Liver (tissue), 9 donors: ENCODE results near the gene JAZF1. TPM values are rescaled to one million over a fixed set of nuclear protein-coding genes. Genes with fewer than 3 reads are reported as not detected.

ENCODE experiments used
- DNase-seq: peaks from one replicate; pipeline ENCODE4 v3.0.0-alpha.2; 2017; ENCODE audit warnings: low spot score
- H3K27ac ChIP-seq, 2 donors: one replicate each; pipeline ENCODE4 v1.7.0; 2013; ENCODE audit warnings: inconsistent platforms in 2 of 2, low read length in 2 of 2, control low read depth in 1 of 2, low read depth in 1 of 2, mild to moderate bottlenecking in 1 of 2
- H3K27me3 ChIP-seq, 4 donors: one replicate each; pipeline versions ENCODE4 v1.6.1 to v1.7.0; 2013; ENCODE audit warnings: low read length in 3 of 4, inconsistent platforms in 1 of 4, mild to moderate bottlenecking in 1 of 4, moderate library complexity in 1 of 4; ENCODE audit not compliant: control insufficient read depth in 4 of 4, insufficient read depth in 4 of 4
- H3K36me3 ChIP-seq, 4 donors: one replicate each; pipeline versions ENCODE4 v1.6.1 to v1.7.0; 2013; ENCODE audit warnings: low read length in 3 of 4, mild to moderate bottlenecking in 3 of 4, low read depth in 1 of 4, moderate library complexity in 1 of 4; ENCODE audit not compliant: control insufficient read depth in 4 of 4, insufficient read depth in 3 of 4
- H3K4me1 ChIP-seq, 4 donors: one replicate each; pipeline versions ENCODE4 v1.6.1 to v1.7.0; 2013; ENCODE audit warnings: low read length in 3 of 4, mild to moderate bottlenecking in 3 of 4, moderate library complexity in 1 of 4; ENCODE audit not compliant: control insufficient read depth in 4 of 4, insufficient read depth in 4 of 4
- H3K4me3 ChIP-seq, 3 donors: one replicate each; pipeline versions ENCODE4 v1.6.1 to v1.7.0; 2013; ENCODE audit warnings: low read length in 3 of 3, control low read depth in 1 of 3, low read depth in 1 of 3, mild to moderate bottlenecking in 1 of 3
- H3K9ac ChIP-seq, 2 donors: one replicate each; pipeline ENCODE4 v1.7.0; 2013; ENCODE audit warnings: low read length in 2 of 2, mild to moderate bottlenecking in 2 of 2, moderate library complexity in 2 of 2, control low read depth in 1 of 2, low read depth in 1 of 2
- H3K9me3 ChIP-seq, 4 donors: one replicate each; pipeline versions ENCODE4 v1.6.1 to v1.7.0; 2013; ENCODE audit warnings: low read length in 3 of 4; ENCODE audit not compliant: control insufficient read depth in 4 of 4
- EGR1 ChIP-seq, 2 donors: IDR thresholded peaks; 2 replicates each; pipeline ENCODE4 v1.6.1; 2016 to 2018; ENCODE audit warnings: antibody characterized with exemption in 2 of 2, low read depth in 2 of 2
- FOXA1 ChIP-seq: IDR thresholded peaks from 2 replicates; pipeline ENCODE4 v1.6.1; 2016; ENCODE audit warnings: antibody characterized with exemption
- FOXA2 ChIP-seq: IDR thresholded peaks from 2 replicates; pipeline ENCODE4 v1.6.1; 2016; ENCODE audit warnings: antibody characterized with exemption
- GABPA ChIP-seq, 2 donors: IDR thresholded peaks in 1 of 2; conservative IDR thresholded peaks in 1 of 2; 2 replicates each; pipeline ENCODE4 v1.6.1; 2016; ENCODE audit warnings: antibody characterized with exemption in 2 of 2, mild to moderate bottlenecking in 1 of 2, moderate library complexity in 1 of 2
- HNF4A ChIP-seq, 2 donors: conservative IDR thresholded peaks; 2 replicates each; pipeline ENCODE4 v1.6.1; 2016; ENCODE audit warnings: antibody characterized with exemption in 2 of 2, mild to moderate bottlenecking in 2 of 2
- HNF4G ChIP-seq: IDR thresholded peaks from 2 replicates; pipeline ENCODE4 v1.6.1; 2016; ENCODE audit warnings: antibody characterized with exemption
- NR2F2 ChIP-seq: IDR thresholded peaks from 2 replicates; pipeline ENCODE4 v1.6.1; 2016; ENCODE audit warnings: antibody characterized with exemption
- RAD21 ChIP-seq, 2 donors: IDR thresholded peaks; 2 replicates each; pipeline ENCODE4 v1.6.1; 2016; ENCODE audit warnings: antibody characterized with exemption in 2 of 2, mild to moderate bottlenecking in 2 of 2
- SP1 ChIP-seq: IDR thresholded peaks from 2 replicates; pipeline ENCODE4 v1.6.1; 2018; ENCODE audit warnings: antibody characterized with exemption, mild to moderate bottlenecking
- TAF1 ChIP-seq: conservative IDR thresholded peaks from 2 replicates; pipeline ENCODE4 v1.6.1; 2016; ENCODE audit warnings: antibody characterized with exemption, mild to moderate bottlenecking
- YY1 ChIP-seq: IDR thresholded peaks from 2 replicates; pipeline ENCODE4 v1.6.1; 2016; ENCODE audit warnings: antibody characterized with exemption, mild to moderate bottlenecking
- WGBS: extraction: QIAGEN DNeasy Blood & Tissue Kit; methylation state at CpG from one replicate; pipeline ENCODE4 v1.1.7; 2013; 5-methylcytosine and 5-hydroxymethylcytosine counted together
- polyA plus RNA-seq, 2 donors: library from polyadenylated mRNA; stranded (reverse) in 1 of 2; unstranded in 1 of 2; fragments of 200-250 nt in 1 of 2; fragments of >200 nt in 1 of 2; fragmentation: Nextera tagmentation in 1 of 2; extraction: Ambion mirVana in 1 of 2; gene quantifications; one replicate each; pipeline versions ENCODE4 v1.2.1 to v1.2.3, GENCODE V29; 2013 to 2015
- total RNA-seq, 2 donors: library from RNA; depleted of rRNA; stranded (reverse); fragments of >200 nt; gene quantifications; one replicate each; pipeline ENCODE4 v1.2.3, GENCODE V29; 2014
- TF ChIP-seq, protein P1 (sequence below): IDR thresholded peaks from 2 replicates; pipeline ENCODE4 v1.6.1; 2016; ENCODE audit warnings: antibody characterized with exemption, mild to moderate bottlenecking
- TF ChIP-seq, protein P2 (sequence below): IDR thresholded peaks from 2 replicates; pipeline ENCODE4 v1.6.1; 2016; ENCODE audit warnings: antibody characterized with exemption
- TF ChIP-seq, protein P3 (sequence below): IDR thresholded peaks from 2 replicates; pipeline ENCODE4 v1.6.1; 2016; ENCODE audit warnings: antibody characterized with exemption
- TF ChIP-seq, protein P4 (sequence below): IDR thresholded peaks from 2 replicates; pipeline ENCODE4 v1.6.1; 2016; ENCODE audit warnings: antibody characterized with exemption
- donor health status: healthy.
- donor health status: healthy.
- donor health status: healthy.
- donor health status: healthy.
- donor health status: healthy.

Gene JAZF1
- total and polyA plus RNA-seq, 4 donors, result 2.7 to 17.8 (median 4.0) TPM

DNA sequence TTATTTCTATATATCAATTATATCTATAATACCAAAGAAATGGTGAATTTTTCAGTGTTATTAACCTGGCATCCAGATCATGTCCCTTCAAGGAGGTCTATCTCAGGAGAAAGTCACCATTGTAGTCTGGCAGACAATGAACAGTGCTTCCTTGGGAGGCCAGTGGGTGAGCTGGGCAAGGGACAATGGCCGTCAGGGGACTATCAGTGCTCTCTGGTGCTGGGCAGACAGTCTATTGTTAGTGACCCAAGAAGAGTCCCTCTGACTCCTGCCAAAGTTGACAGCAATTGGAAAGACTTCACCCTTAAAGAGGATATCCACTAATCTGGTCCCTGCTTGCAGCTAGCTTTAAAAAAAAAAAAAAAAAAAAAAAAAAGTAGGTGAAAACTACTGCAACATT, 7.1 kb downstream of the JAZF1 start (continued):
- TF ChIP-seq, protein P1, sequence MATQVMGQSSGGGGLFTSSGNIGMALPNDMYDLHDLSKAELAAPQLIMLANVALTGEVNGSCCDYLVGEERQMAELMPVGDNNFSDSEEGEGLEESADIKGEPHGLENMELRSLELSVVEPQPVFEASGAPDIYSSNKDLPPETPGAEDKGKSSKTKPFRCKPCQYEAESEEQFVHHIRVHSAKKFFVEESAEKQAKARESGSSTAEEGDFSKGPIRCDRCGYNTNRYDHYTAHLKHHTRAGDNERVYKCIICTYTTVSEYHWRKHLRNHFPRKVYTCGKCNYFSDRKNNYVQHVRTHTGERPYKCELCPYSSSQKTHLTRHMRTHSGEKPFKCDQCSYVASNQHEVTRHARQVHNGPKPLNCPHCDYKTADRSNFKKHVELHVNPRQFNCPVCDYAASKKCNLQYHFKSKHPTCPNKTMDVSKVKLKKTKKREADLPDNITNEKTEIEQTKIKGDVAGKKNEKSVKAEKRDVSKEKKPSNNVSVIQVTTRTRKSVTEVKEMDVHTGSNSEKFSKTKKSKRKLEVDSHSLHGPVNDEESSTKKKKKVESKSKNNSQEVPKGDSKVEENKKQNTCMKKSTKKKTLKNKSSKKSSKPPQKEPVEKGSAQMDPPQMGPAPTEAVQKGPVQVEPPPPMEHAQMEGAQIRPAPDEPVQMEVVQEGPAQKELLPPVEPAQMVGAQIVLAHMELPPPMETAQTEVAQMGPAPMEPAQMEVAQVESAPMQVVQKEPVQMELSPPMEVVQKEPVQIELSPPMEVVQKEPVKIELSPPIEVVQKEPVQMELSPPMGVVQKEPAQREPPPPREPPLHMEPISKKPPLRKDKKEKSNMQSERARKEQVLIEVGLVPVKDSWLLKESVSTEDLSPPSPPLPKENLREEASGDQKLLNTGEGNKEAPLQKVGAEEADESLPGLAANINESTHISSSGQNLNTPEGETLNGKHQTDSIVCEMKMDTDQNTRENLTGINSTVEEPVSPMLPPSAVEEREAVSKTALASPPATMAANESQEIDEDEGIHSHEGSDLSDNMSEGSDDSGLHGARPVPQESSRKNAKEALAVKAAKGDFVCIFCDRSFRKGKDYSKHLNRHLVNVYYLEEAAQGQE, result no peak
- no peak for TF ChIP-seq FOXA1
- TF ChIP-seq FOXA2, result no peak
- no peak for TF ChIP-seq YY1

DNA sequence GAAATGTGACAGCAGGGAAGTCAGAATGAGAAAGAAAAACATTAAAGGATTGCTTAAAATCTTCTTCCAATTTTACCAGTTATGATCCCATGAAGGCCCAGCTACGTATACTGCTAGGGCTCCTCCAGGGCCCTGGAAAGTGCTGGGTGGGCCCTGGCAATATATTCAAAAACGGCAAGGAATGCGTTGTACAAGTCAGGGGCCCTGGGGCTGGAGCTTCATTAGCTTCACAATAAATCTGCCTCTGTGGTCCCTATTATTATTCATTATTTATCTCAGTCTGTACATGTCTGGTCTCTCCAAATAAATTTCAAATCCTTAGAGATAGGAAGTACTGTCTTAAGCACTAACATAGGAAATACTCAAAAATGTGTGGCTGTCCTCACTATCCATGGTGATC, 7.6 kb downstream of the JAZF1 start:
- H3K4me1 ChIP-seq, result no peaks in the 10 kb centered on the region
- no peak overlapping the region for H3K4me3 ChIP-seq
- H3K27me3 ChIP-seq, result no peaks in the 10 kb centered on the region
- 93% methylated on average over 3 of the region's 3 CpGs for WGBS
- peaks cover 0 to 2% (median 0%) of the 10 kb centered on the region in 4 donors for H3K36me3 ChIP-seq
- H3K9ac ChIP-seq, result no peak overlapping the region
- no peak for TF ChIP-seq RAD21 (IDR thresholded peaks at IDR 0.05)
- no peak for TF ChIP-seq NR2F2
- TF ChIP-seq FOXA2, result no peak
- TF ChIP-seq, protein P2, sequence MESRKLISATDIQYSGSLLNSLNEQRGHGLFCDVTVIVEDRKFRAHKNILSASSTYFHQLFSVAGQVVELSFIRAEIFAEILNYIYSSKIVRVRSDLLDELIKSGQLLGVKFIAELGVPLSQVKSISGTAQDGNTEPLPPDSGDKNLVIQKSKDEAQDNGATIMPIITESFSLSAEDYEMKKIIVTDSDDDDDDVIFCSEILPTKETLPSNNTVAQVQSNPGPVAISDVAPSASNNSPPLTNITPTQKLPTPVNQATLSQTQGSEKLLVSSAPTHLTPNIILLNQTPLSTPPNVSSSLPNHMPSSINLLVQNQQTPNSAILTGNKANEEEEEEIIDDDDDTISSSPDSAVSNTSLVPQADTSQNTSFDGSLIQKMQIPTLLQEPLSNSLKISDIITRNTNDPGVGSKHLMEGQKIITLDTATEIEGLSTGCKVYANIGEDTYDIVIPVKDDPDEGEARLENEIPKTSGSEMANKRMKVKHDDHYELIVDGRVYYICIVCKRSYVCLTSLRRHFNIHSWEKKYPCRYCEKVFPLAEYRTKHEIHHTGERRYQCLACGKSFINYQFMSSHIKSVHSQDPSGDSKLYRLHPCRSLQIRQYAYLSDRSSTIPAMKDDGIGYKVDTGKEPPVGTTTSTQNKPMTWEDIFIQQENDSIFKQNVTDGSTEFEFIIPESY, result no peak
- no peak for TF ChIP-seq GABPA (IDR thresholded peaks at IDR 0.05 in 1 of 2, conservative IDR thresholded peaks at IDR 0.05 in 1 of 2)
- no peak for TF ChIP-seq YY1
- no peak for TF ChIP-seq SP1
- TF ChIP-seq, protein P1, result no peak
- no peak for TF ChIP-seq HNF4G
- TF ChIP-seq, protein P3, sequence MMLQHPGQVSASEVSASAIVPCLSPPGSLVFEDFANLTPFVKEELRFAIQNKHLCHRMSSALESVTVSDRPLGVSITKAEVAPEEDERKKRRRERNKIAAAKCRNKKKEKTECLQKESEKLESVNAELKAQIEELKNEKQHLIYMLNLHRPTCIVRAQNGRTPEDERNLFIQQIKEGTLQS, result no peak
- no peak for TF ChIP-seq FOXA1
- TF ChIP-seq HNF4A (conservative IDR thresholded peaks at IDR 0.05), result no peak
- TF ChIP-seq, protein P4, sequence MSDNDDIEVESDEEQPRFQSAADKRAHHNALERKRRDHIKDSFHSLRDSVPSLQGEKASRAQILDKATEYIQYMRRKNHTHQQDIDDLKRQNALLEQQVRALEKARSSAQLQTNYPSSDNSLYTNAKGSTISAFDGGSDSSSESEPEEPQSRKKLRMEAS, result no peak
- no peak for TF ChIP-seq EGR1 (IDR thresholded peaks at IDR 0.05; ENCODE audit: low read depth in 2 of 2)
- no peak for TF ChIP-seq TAF1
- no peak for DNase-seq
- H3K27ac ChIP-seq, result no peak overlapping the region
- H3K9me3 ChIP-seq, result no peaks in the 10 kb centered on the region
